Activated T-cell treated with anti-CD3 and anti-CD28 coated beads for 24 hours (primary cell): ENCODE data around the gene CYP19A1.
"Not testable (repeated sequence)": the region's sequence is repeated elsewhere in the genome, so short reads cannot be mapped to it uniquely, and the experiment has no call there.

Experiments used
- DNase-seq: peaks from one replicate; pipeline ENCODE4 v3.0.0-alpha.2; 2020; ENCODE audit warnings: low read depth

Gene CYP19A1

DNA sequence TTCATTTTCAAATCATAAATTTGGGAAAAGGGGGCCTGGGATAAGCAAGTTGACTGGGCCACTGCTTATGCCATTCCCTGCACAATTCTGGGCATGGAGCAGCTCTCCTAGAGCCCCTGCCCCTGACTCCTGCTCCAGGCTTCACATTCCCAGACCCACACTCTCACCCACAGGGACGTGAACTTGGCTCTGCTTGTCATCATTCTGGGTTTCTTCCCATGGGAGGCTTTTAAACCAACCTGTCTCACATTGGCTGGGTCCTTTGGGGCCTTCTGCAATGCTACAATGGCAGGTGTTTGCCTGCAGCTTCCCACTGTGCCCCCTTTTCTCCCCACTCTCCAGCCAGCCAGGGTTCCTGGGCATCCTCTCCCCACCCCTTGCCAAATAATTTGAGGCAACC lies 49.1 kb downstream of the CYP19A1 start:
- DNase-seq, result no peak

GRCh38 chr15:51288143-51289065 lies 50.0 kb downstream of the CYP19A1 start:
- no peak for DNase-seq

- DNase-seq, result no peak
Measured at GRCh38 chr15:51286816-51287215, 51.6 kb downstream of the CYP19A1 start.

DNA sequence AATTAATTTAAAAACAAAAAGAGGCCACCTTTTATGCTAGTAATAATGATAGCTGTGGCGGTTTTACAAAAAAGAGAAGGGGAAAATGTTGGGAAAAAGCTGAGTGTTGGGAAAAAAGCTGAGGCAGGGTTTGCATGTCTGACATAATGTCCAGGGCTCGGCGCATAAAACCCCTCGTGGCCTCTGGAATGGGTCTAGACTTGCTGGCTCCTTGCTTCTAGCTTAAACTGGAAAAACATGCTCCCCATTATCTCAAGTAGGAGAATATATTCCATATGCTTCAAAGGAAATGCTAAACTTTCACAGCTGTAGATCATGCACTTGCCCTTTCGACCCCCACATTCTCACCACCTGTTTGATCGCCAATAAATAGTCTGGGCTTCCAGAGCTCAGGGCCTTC lies 53.0 kb downstream of the CYP19A1 start:
- DNase-seq, result no peak

GRCh38 chr15:51284871-51285270 lies 53.5 kb downstream of the CYP19A1 start:
- DNase-seq, result no peak

DNA sequence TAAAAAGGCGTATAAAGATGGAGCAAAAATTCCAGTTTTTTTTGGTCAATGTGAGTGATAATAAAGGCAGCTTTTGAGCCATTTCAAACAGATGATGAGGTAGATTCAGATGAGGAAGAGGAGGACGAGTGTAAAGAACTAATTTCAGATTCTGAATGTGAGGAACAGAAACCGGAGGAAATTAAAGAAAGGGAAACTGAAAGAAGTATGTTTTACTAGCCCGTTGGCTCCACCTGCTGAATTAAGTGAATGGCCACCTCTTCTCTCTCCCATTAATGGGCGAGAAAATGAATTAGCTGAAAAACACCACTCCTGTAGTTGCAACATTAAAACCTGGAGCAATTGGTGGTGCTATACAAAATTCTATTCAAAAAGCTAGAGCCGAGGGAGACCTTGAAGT lies 55.4 kb downstream of the CYP19A1 start:
- no peak for DNase-seq

- DNase-seq, result not testable (repeated sequence)
Measured at GRCh38 chr15:51282241-51282640, 56.2 kb downstream of the CYP19A1 start.

DNA sequence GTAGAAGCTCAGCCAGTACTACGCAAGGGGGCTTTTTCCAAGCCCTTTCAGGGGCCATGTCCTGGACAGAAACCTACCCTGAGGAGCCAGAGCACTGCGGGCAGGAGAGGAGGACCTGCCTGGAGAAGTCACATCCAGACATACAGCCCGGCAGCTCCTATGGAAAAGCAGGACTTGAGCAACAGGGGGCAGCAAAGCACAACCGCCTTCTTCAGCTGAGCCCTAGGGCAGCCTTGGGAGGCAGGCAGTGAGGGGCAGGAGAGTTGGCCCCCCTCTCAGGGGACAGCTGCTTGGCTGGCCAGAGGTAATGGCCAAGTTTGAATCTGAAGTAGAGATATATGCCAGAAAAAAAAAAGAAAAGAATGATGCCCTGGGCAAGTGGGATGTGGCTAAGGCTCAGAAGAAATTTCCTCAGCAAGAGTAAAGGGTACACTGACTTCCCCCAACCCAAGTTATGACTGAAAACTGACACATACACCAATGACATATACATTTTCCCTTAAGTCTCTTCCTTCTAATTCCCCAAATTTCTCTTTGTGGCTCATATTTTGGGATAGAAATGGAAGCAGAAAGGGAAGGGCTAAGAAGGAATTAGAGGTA lies 56.9 kb downstream of the CYP19A1 start:
- DNase-seq, result no peak

GRCh38 chr15:51280838-51281237 lies 57.6 kb downstream of the CYP19A1 start:
- DNase-seq, result no peak

DNA sequence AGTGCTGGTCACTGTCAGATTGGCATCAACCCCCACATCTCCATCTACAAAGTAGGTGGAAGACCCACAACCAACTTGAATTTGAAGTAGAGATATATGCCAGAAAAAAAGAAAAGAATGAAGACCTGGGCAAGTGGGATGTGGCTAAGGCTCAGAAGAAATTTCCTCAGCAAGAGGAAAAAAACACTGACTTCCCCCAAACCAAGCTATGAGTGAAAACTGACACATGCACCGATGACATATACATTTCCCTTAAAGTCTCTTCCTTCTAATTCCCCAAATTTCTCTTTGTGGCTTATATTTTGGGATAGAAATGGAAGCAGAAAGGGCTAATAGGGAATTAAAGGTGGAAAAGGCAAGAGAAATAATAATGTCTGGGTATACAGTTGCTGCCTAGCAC lies 59.0 kb downstream of the CYP19A1 start:
- no peak for DNase-seq

DNA sequence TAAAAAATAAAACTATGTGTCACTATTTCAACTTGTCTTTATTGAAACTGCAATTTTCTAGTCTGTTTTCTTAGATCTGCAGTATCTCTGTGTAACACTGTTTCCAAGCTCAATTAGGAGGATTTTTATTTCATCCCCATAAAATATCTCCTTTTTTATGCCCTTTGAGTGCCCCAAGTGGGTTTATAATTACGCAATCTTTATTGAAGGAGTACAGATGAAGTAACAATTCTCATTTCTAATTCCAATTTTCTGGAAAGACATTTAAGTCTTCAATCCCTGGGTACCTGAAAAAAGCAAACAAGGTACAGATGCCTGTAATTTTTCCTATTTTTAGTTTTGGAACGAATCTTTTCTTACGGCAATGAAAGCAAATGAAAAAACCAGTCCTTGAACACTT lies 61.3 kb downstream of the CYP19A1 start:
- DNase-seq, result no peak

DNA sequence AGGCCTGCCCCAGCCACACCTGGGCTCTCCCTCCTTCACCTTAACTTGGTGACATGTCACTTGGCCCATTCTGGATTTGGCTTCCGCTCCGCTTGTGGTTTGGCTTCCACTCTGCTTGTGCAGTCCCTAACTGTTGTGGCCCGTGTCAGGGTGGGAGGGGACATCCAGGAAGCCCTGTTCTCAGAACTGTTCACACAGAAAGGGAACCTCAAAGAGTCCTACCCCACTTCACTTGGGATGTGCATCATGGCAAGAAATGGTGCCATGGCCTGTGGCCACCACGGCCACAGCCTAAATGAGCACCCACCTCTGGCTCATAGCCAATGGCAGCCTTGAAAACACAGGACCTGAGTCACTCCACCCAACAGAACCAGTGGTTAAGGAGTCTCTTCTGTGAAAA lies 63.4 kb downstream of the CYP19A1 start:
- DNase-seq, result no peak

DNA sequence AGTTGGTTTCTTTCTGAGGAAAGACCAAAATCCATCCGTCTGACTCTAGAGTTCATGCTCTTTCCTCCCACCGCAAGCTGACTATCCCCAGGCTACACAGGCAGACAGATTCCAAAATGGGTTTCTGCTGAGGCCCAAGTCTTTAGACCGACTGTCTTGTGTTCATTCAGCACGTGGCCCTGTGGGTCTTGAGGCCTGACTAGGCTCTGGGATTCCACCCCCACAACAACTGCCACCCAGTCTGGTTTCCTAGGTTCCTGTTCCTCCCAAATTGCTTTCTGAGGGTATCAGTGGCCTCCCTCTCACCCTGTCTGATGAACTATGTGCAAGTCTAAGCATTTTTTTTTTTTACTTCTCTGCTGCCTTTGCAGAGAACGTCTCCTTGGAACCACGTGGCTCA lies 67.7 kb downstream of the CYP19A1 start:
- no peak for DNase-seq

DNA sequence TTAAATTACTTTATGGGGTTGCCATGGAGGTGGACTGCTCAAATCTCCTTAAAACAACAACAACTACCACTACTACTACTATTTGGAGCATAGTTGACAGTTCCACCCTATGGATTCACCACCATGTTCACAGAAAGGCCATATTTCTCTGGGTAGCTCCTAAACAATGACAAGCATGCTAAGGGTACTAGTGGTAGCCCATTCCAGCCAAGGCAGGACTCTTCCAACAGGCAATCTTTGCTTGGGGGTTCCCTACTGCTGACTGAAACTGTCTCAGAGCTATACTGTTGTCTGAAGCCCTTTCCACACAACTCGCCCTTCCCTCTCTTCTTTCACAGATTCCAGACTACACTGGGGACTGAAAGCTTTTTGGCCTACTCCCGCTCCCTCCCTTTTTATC lies 68.9 kb downstream of the CYP19A1 start:
- DNase-seq, result no peak

DNA sequence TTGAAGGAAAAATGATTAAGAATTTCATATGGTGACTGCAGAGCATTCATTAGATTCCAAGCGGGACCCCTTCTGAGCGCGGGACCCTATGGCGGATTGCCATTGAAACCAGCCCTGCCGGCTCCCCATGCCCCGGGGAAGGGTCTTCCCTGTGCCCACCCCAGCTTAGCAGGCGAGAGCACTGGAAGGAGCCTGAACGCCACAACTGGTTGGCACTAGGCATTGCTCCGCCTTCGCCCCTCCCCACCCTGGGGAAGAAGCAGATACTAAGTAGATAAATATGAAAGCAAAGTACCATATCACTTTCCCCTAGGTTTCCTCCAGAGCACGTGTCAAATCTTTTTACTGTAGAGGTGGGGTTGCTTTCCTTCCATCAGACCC lies 70.7 kb downstream of the CYP19A1 start:
- no peak for DNase-seq

DNA sequence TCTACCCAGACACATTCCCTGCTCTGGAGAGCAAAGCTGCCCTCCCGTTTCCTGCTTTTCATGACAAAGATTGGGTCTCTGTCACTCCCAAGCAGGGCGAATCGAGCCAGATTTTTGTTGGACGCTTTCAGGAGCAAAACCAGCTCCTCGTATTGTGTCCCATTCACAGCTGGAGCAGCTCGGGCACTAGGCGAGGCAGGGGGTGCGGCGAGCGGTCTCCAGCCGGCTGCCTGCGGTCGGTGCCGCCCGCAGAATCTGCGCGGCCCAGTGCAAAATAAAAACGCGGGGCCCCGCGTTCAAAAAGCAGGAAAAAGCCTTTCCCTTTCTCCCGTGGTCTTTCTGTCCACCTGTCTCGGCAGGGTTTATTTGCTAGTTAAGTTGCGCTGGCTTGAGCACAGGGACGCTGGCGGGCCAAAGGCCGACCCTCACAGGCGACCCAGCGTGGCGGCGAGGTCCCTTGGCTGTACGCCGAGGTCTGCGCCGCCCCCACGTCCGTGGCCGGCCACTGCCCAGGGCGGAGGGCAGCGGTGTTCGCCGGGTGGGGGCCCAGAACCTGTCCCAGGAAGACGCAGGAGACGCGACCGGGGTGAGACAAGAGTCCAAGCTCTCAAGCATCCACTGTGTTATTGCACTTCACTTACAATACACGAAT lies 71.2 kb downstream of the CYP19A1 start:
- DNase-seq, result no peak

- no peak for DNase-seq
Measured at GRCh38 chr15:51266656-51267050, 71.7 kb downstream of the CYP19A1 start.

GRCh38 chr15:51265037-51265555 lies 73.3 kb downstream of the CYP19A1 start:
- no peak for DNase-seq

GRCh38 chr15:51263726-51264125 lies 74.7 kb downstream of the CYP19A1 start:
- DNase-seq, result no peak

DNA sequence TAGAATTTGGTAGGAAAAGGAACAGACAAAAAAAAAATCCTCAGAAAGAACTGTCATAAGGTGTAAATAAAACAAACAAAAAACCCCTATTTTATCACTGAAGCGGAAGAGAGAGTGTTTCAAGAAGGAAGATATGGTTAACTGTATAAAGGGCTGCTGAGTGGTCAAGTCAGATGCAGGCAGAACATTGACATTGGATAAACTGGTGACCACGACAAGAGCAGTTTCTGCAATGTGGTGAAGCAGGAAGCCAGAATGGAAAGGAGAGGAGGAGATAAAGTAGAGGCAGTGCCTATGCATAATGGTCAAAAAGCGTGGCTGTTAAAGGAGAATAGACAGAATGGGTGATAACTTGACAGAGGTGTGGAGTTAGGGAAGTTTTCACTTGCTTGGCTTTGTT lies 75.3 kb downstream of the CYP19A1 start:
- DNase-seq, result no peak

- DNase-seq, result no peak
Measured at GRCh38 chr15:51262463-51262862, 75.9 kb downstream of the CYP19A1 start.

DNA sequence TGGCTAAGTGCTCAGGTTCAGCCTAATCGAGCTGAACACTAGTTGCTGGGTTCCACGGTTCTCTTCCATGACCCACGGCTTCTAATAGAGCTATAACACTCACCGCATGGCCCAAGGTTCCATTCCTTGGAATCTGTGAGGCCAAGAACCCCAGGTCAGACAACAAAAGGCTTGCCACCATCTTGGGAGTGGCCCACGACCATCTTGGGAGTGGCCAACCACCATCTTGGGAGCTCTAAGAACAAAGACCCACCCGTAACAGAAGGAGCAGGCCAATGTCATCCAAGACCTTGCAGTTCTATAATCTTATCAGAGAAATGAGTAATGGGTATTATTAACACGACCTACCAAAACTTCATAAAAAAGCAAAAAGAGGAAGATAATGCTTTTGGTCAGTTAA lies 77.3 kb downstream of the CYP19A1 start:
- not testable (repeated sequence) for DNase-seq

GRCh38 chr15:51260202-51260601 lies 78.2 kb downstream of the CYP19A1 start:
- no peak for DNase-seq
